ENCODE data around the gene CCDC78.
A peak's percentile ranks its signal among the peaks of the same experiment; 100 is the strongest.

The CCDC78 gene

GRCh38 chr16:719815-720446, 6.3 kb downstream of the CCDC78 start:
- TF ChIP-seq POLR2AphosphoS5 (IDR thresholded peaks at IDR 0.05; ENCODE audit: low read depth, low read length) (peak; percentile 61; the same call in 1 of the 2 replicates), REST (IDR thresholded peaks at IDR 0.05; ENCODE audit: insufficient read depth in 1 of 2, low read depth in 2 of 2, low read length in 2 of 2) (0 out of 4 replicates have a peak, but pooled peaks of 1 of the 2 experiments have one; percentile 7), FOXP2 (optimal IDR thresholded peaks at IDR 0.05; ENCODE audit: borderline replicate concordance, extremely low read depth, extremely low read length, insufficient read depth) (no peak)

GRCh38 chr16:718922-719321, 7.3 kb downstream of the CCDC78 start:
- TF ChIP-seq POLR2AphosphoS5 (IDR thresholded peaks at IDR 0.05; ENCODE audit: low read depth, low read length) (no peak), REST (IDR thresholded peaks at IDR 0.05; ENCODE audit: insufficient read depth in 1 of 2, low read depth in 2 of 2, low read length in 2 of 2) (no peak), FOXP2 (optimal IDR thresholded peaks at IDR 0.05; ENCODE audit: borderline replicate concordance, extremely low read depth, extremely low read length, insufficient read depth) (no peak), TAF1 (IDR thresholded peaks at IDR 0.05; ENCODE audit: borderline replicate concordance, insufficient read depth, low read length) (no peak)

- no peak for TF ChIP-seq TAF1 (IDR thresholded peaks at IDR 0.05; ENCODE audit: borderline replicate concordance, insufficient read depth, low read length)
- TF ChIP-seq POLR2AphosphoS5 (IDR thresholded peaks at IDR 0.05; ENCODE audit: low read depth, low read length): no peak
- no peak for TF ChIP-seq REST (IDR thresholded peaks at IDR 0.05; ENCODE audit: insufficient read depth in 1 of 2, low read depth in 2 of 2, low read length in 2 of 2)
- TF ChIP-seq SIN3A (IDR thresholded peaks at IDR 0.05; ENCODE audit: borderline replicate concordance, insufficient read depth, low read length): no peak
Observed at GRCh38 chr16:718389-718788, 7.9 kb downstream of the CCDC78 start.

- TF ChIP-seq POLR2AphosphoS5 (IDR thresholded peaks at IDR 0.05; ENCODE audit: low read depth, low read length): no peak; the same call in 1 of the 2 replicates
- no peak for TF ChIP-seq SIN3A (IDR thresholded peaks at IDR 0.05; ENCODE audit: borderline replicate concordance, insufficient read depth, low read length)
- TF ChIP-seq FOXP2 (optimal IDR thresholded peaks at IDR 0.05; ENCODE audit: borderline replicate concordance, extremely low read depth, extremely low read length, insufficient read depth): no peak
- TF ChIP-seq TAF1 (IDR thresholded peaks at IDR 0.05; ENCODE audit: borderline replicate concordance, insufficient read depth, low read length): no peak
- no peak for TF ChIP-seq REST (IDR thresholded peaks at IDR 0.05; ENCODE audit: insufficient read depth in 1 of 2, low read depth in 2 of 2, low read length in 2 of 2)
Observed at GRCh38 chr16:717450-718245, 8.6 kb downstream of the CCDC78 start.
